T47D (cell line): ENCODE measurements around the gene MRPS17.
A peak's percentile ranks its signal among the peaks of the same experiment; 100 is the strongest.
"Not testable (repeated sequence)": the region's sequence is repeated elsewhere in the genome, so short reads cannot be mapped to it uniquely, and the experiment has no call there.

Experiments used
- DNase-seq, 2 experiments: peaks; one replicate each; pipeline versions ENCODE4 v3.0.0 to v3.0.0-alpha.2; 2011 to 2012; ENCODE audit warnings: low read depth in 1 of 2, low spot score in 1 of 2
- JUND ChIP-seq: IDR thresholded peaks from 2 replicates; pipeline ENCODE4 v1.6.1; 2012; ENCODE audit warnings: low read depth
- in situ Hi-C: cut with HindIII; loops from 2 replicates; pipeline ENCODE4 v1.10.0; 2016; ENCODE audit warnings: low sequenced_read_pairs, low pct_unique_long_range_greater_than_20kb

Gene MRPS17

GRCh38 chr7:55951637-55952351 is at the start of gene MRPS17:
Gene MRPS17 (plus strand): TSS chr7:55951877. CDS start chr7:55953196, 1,319 bp downstream.
- DNase-seq, result peak; percentile 97 to 100
- no peak for TF ChIP-seq JUND
- in situ Hi-C loops, result no loop called here

GRCh38 chr7:55903985-55904759 is 47.5 kb upstream of the MRPS17 start:
- in situ Hi-C loops, result no loop called here
- TF ChIP-seq JUND, result no peak
- DNase-seq, result no peak

- in situ Hi-C loops, result no loop called here
- no peak for DNase-seq
- no peak for TF ChIP-seq JUND
These were observed 38.9 kb upstream of the MRPS17 start for GRCh38 chr7:55912748-55913158.

GRCh38 chr7:55917771-55918170 is 33.9 kb upstream of the MRPS17 start:
- in situ Hi-C loops, result no loop called here
- DNase-seq, result no peak
- TF ChIP-seq JUND, result no peak

GRCh38 chr7:55928006-55928767 is 23.5 kb upstream of the MRPS17 start:
- DNase-seq, result no peak
- TF ChIP-seq JUND, result no peak
- in situ Hi-C loops, result no loop called here

GRCh38 chr7:55931421-55932151 is 20.1 kb upstream of the MRPS17 start:
- no peak for TF ChIP-seq JUND
- in situ Hi-C loops, result no loop called here
- no peak for DNase-seq

- DNase-seq, result no peak
- no peak for TF ChIP-seq JUND
- in situ Hi-C loops, result no loop called here
These were observed 12.1 kb upstream of the MRPS17 start for GRCh38 chr7:55939514-55940123.

GRCh38 chr7:55946545-55946944 is 5.1 kb upstream of the MRPS17 start:
- no peak for TF ChIP-seq JUND
- DNase-seq, result no peak
- in situ Hi-C loops, result no loop called here

- in situ Hi-C loops, DNase-seq: not testable (repeated sequence)
These were observed 635 bp downstream of the MRPS17 start for GRCh38 chr7:55952352-55952671.

- DNase-seq, result no peak
- in situ Hi-C loops, result no loop called here
- TF ChIP-seq JUND, result no peak
These were observed 2.2 kb downstream of the MRPS17 start for GRCh38 chr7:55953707-55954475.

GRCh38 chr7:55957190-55957589 is 5.5 kb downstream of the MRPS17 start:
- no peak for DNase-seq
- in situ Hi-C loops, result no loop called here
- TF ChIP-seq JUND, result no peak
